ENCODE data around the gene SCRN2. TPM values are rescaled to one million over a fixed set of nuclear protein-coding genes. Genes with fewer than 3 reads are reported as not detected.

SCRN2 gene
- total and polyA plus RNA-seq, 2 donors (not counting 3 experiments of a cell fraction or from before 2014, with no cell fraction given), result 31.7 to 48.9 TPM

DNA sequence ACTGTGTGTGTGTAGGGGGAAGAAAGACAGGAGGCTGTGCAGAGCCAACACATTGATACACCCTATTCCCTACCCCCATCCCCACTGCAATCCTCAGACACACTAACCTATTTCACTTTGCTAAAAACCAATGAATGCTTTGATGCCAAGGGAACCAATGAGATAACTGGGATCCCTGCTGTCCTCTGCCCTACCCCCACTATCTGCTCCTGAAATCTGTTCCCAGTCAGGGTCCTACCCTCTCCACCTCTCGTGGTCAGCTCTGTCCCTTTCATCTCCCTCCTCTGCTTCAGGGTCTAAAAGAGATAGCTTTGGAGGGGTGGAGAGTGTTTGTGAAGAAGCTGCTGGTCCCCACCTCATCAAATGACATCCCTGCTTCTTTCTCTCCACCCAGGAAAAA lies 29.0 kb upstream of the SCRN2 start:
- no peak overlapping the region for H3K4me2 ChIP-seq (ENCODE audit: insufficient read depth, low read length)
- H3K27ac ChIP-seq (ENCODE audit: insufficient read depth, low read depth, low read length), result no peak overlapping the region
- intact Hi-C loops (cut with micrococcal nuclease), result no loop called here
- H3K9me3 ChIP-seq (replicated peaks; ENCODE audit: control insufficient read depth, insufficient read depth, low read length), result no peaks in the 10 kb centered on the region
- H3K4me1 ChIP-seq (ENCODE audit: control insufficient read depth, extremely low read depth, insufficient read depth, low read length), result no peaks in the 10 kb centered on the region
- H4K20me1 ChIP-seq (replicated peaks; ENCODE audit: control insufficient read depth, extremely low read depth, insufficient read depth, low read length), result no peaks in the 10 kb centered on the region
- no peak for TF ChIP-seq POLR2AphosphoS5 (IDR thresholded peaks at IDR 0.05; ENCODE audit: insufficient read depth, low read depth, low read length)
- TF ChIP-seq EZH2 (IDR thresholded peaks at IDR 0.05; ENCODE audit: borderline replicate concordance, low read depth, low read length, severe bottlenecking), result no peak
- no peak for TF ChIP-seq JUN (IDR thresholded peaks at IDR 0.05; ENCODE audit: borderline replicate concordance, insufficient read depth, insufficient read length, low read depth)
- TF ChIP-seq FOS (IDR thresholded peaks at IDR 0.05; ENCODE audit: borderline replicate concordance, insufficient read depth, low read length), result no peak
- BruUV-seq (replicated peaks), result no TSS peak
- no peak overlapping the region for H2AFZ ChIP-seq (ENCODE audit: low read depth, low read length)
- DNase-seq (ENCODE audit: low read depth, low spot score), result no peak
- FAIRE-seq, result no peak
- H3K36me3 ChIP-seq (ENCODE audit: control insufficient read depth in 2 of 2, extremely low read depth in 1 of 2, insufficient read depth in 2 of 2, low read length in 2 of 2), result no peaks in the 10 kb centered on the region
- CTCF ChIA-PET, result interaction anchor here (1.4 to 1.9 kb wide), 3 partner anchors 12 to 77 kb away, joined by 3 to 9 read pairs (median 7); no protein-coding TSS in a partner anchor
- peaks cover 45 to 60% of the 10 kb centered on the region in 2 experiments for H3K27me3 ChIP-seq (ENCODE audit: control insufficient read depth in 2 of 2, insufficient read depth in 2 of 2, low read length in 2 of 2)
- dilution Hi-C loops (cut with MboI; ENCODE audit: extremely low pct_ligation_motif_present, low sequenced_read_pairs), result no loop called here
- no peak overlapping the region for H3K4me3 ChIP-seq (replicated peaks in 1 of 3; ENCODE audit: insufficient read depth in 1 of 3, low read depth in 1 of 3, low read length in 3 of 3)
- H3K9me1 ChIP-seq (replicated peaks; ENCODE audit: control insufficient read depth, extremely low read depth, insufficient read depth, low read length), result no peaks in the 10 kb centered on the region
- H3K9ac ChIP-seq (replicated peaks; ENCODE audit: extremely low read depth, insufficient read depth, low read length), result no peak overlapping the region
- H3K79me2 ChIP-seq (ENCODE audit: control insufficient read depth, insufficient read depth, low read length), result no peaks in the 10 kb centered on the region
- POLR2A ChIA-PET, result no interaction called here

DNA sequence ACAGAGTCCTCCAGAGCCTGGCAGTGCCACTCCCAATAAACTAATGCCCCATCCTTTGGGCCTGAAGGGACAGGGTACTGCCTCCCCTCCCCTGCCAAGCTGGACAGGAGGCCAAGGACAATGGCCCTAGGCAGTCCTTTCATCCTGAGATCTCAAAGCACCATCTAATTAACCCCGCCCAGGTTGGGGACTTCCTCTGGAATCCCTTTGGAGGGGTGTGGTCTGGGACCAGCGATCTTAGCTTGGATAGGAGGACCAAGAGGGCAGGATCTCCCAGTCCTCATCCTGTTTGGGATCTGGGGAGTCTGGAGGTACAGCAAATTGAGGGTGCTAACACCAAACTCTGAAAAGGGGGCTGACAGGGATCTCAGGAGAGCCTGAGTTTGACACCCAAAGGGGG lies 28.0 kb upstream of the SCRN2 start:
- DNase-seq (ENCODE audit: low read depth, low spot score) (no peak), FAIRE-seq (no peak)
- ChIA-PET POLR2A (no interaction called here), CTCF (interaction anchor here (1.7 kb wide), 1 partner anchor 13 kb away, joined by 7 read pairs; no protein-coding TSS in a partner anchor)
- Histone ChIP-seq H3K4me1 (ENCODE audit: control insufficient read depth, extremely low read depth, insufficient read depth, low read length) (no peaks in the 10 kb centered on the region), H2AFZ (ENCODE audit: low read depth, low read length) (no peak overlapping the region), H3K79me2 (ENCODE audit: control insufficient read depth, insufficient read depth, low read length) (no peaks in the 10 kb centered on the region), H3K27ac (ENCODE audit: insufficient read depth, low read depth, low read length) (no peak overlapping the region), H4K20me1 (replicated peaks; ENCODE audit: control insufficient read depth, extremely low read depth, insufficient read depth, low read length) (no peaks in the 10 kb centered on the region), H3K9me1 (replicated peaks; ENCODE audit: control insufficient read depth, extremely low read depth, insufficient read depth, low read length) (no peaks in the 10 kb centered on the region), H3K9me3 (replicated peaks; ENCODE audit: control insufficient read depth, insufficient read depth, low read length) (no peaks in the 10 kb centered on the region), H3K4me2 (ENCODE audit: insufficient read depth, low read length) (no peak overlapping the region), H3K4me3 (replicated peaks in 1 of 3; ENCODE audit: insufficient read depth in 1 of 3, low read depth in 1 of 3, low read length in 3 of 3) (no peak overlapping the region), H3K27me3 (ENCODE audit: control insufficient read depth in 2 of 2, insufficient read depth in 2 of 2, low read length in 2 of 2) (peaks cover 41 to 54% of the 10 kb centered on the region in 2 experiments), H3K9ac (replicated peaks; ENCODE audit: extremely low read depth, insufficient read depth, low read length) (no peak overlapping the region), H3K36me3 (ENCODE audit: control insufficient read depth in 2 of 2, extremely low read depth in 1 of 2, insufficient read depth in 2 of 2, low read length in 2 of 2) (no peaks in the 10 kb centered on the region)
- TF ChIP-seq, protein P1, sequence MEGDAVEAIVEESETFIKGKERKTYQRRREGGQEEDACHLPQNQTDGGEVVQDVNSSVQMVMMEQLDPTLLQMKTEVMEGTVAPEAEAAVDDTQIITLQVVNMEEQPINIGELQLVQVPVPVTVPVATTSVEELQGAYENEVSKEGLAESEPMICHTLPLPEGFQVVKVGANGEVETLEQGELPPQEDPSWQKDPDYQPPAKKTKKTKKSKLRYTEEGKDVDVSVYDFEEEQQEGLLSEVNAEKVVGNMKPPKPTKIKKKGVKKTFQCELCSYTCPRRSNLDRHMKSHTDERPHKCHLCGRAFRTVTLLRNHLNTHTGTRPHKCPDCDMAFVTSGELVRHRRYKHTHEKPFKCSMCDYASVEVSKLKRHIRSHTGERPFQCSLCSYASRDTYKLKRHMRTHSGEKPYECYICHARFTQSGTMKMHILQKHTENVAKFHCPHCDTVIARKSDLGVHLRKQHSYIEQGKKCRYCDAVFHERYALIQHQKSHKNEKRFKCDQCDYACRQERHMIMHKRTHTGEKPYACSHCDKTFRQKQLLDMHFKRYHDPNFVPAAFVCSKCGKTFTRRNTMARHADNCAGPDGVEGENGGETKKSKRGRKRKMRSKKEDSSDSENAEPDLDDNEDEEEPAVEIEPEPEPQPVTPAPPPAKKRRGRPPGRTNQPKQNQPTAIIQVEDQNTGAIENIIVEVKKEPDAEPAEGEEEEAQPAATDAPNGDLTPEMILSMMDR (IDR thresholded peaks at IDR 0.05; ENCODE audit: extremely low read depth in 1 of 2, insufficient read depth in 1 of 2, low read depth in 1 of 2, low read length in 2 of 2), result no peak
- no peak for TF ChIP-seq JUN (IDR thresholded peaks at IDR 0.05; ENCODE audit: borderline replicate concordance, insufficient read depth, insufficient read length, low read depth)
- no peak for TF ChIP-seq GATA2 (IDR thresholded peaks at IDR 0.05; ENCODE audit: insufficient read depth, insufficient read length, low read depth, low read length)
- TF ChIP-seq, protein P2, sequence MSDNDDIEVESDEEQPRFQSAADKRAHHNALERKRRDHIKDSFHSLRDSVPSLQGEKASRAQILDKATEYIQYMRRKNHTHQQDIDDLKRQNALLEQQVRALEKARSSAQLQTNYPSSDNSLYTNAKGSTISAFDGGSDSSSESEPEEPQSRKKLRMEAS (IDR thresholded peaks at IDR 0.05; ENCODE audit: insufficient read depth, insufficient read length), result no peak
- no peak for TF ChIP-seq POLR2A (IDR thresholded peaks at IDR 0.05; ENCODE audit: low read depth, low read length)
- no peak for TF ChIP-seq EZH2 (IDR thresholded peaks at IDR 0.05; ENCODE audit: borderline replicate concordance, low read depth, low read length, severe bottlenecking)
- TF ChIP-seq POLR2AphosphoS5 (IDR thresholded peaks at IDR 0.05; ENCODE audit: insufficient read depth, low read depth, low read length), result no peak
- TF ChIP-seq FOS (IDR thresholded peaks at IDR 0.05; ENCODE audit: borderline replicate concordance, insufficient read depth, low read length), result no peak
- no peak for TF ChIP-seq MYC (IDR thresholded peaks at IDR 0.05; ENCODE audit: low read depth, low read length)
- dilution Hi-C loops (cut with MboI; ENCODE audit: extremely low pct_ligation_motif_present, low sequenced_read_pairs), result no loop called here
- intact Hi-C loops (cut with micrococcal nuclease), result no loop called here
- BruUV-seq (replicated peaks), result no TSS peak

Data from endothelial cell of umbilical vein (primary cell).